ENCODE results near the gene EXOC7. TPM values are rescaled to one million over a fixed set of nuclear protein-coding genes. Genes with fewer than 3 reads are reported as not detected.

The EXOC7 gene
- total and polyA plus RNA-seq, 2 of the 4 experiments (the other 2 are of a cell fraction): 85.9 to 118 TPM

DNA sequence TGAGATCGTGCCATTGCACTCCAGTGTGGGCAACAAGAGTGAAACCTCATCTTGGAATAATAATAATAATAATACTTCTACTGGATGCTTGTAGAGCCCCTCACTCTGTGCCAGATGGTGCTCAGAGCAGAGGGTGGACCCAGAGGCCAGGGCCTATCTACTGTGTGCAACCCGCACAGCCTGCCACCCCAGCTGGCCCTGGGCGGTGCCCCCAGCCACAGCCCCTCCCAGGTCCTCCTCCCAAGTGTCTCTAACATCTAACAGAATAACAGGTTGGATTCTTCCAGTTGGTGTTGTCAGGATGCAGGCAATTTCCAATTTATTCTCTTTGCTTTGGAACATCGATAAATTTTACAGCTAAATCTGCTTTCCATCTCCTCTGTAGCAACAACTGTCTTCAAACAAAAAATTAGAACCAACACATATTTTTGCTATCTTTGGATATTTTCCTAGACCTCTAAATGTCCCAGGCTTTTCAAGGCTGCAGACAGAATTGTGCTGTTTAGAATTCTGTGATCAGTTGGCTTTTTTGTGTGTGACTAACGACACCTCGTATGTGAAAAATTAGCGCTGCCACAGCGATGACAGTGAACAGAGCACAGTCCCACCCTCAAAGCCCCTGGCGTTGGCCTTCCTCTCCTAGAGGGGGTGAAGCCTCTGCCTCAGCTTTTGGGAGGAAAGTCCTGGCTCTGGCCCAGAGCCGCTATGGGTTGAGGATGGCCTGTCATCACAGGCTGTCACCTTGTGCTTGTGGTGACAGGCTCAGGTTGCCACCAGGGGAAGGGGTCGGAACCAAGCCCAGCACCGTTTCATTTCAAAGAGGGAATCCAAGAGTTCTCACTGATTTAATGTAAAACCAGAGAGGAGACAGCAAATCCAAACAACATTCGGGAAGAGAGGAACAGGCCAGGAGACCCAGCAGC is 68.9 kb downstream of the EXOC7 start:
- Histone ChIP-seq H4K5ac (ENCODE audit: low read depth, low read length) (no peak overlapping the region), H3K27me3 (ENCODE audit: control insufficient read depth, insufficient read depth, low read length) (no peaks in the 10 kb centered on the region), H3K9me3 (ENCODE audit: control insufficient read depth, insufficient read depth, low read length) (no peaks in the 10 kb centered on the region), H4K91ac (ENCODE audit: insufficient read depth, low read depth, low read length) (no peak overlapping the region), H3K56ac (ENCODE audit: extremely low read depth, insufficient read depth, low read length) (no peak overlapping the region), H2BK120ac (ENCODE audit: low read depth, low read length) (no peak overlapping the region), H2AFZ (replicated peaks; ENCODE audit: low read length, poor library complexity) (no peak overlapping the region), H3K27ac (ENCODE audit: insufficient read depth, low read length) (no peak overlapping the region), H4K8ac (ENCODE audit: low read depth in 2 of 2, low read length in 2 of 2) (no peak overlapping the region), H3K4ac (ENCODE audit: low read depth, low read length) (no peak overlapping the region), H2BK20ac (ENCODE audit: low read depth, low read length) (no peak overlapping the region), H2BK15ac (ENCODE audit: low read depth, low read length) (no peak overlapping the region), H4K20me1 (ENCODE audit: insufficient read depth, low read length) (0 out of 2 replicates have a peak, but pooled peaks cover 2% of the 10 kb centered on the region), H3K9ac (ENCODE audit: low read depth, low read length) (no peak overlapping the region), H3K79me1 (ENCODE audit: low read depth in 1 of 2, low read length in 2 of 2) (no peaks in the 10 kb centered on the region), H3K9me1 (ENCODE audit: insufficient read depth, low read length) (peaks cover 2% of the 10 kb centered on the region; the same call in 1 of the 2 replicates), H2AK5ac (ENCODE audit: low read depth, low read length) (no peak overlapping the region), H3K4me3 (ENCODE audit: insufficient read depth, low read depth, low read length) (no peak overlapping the region), H3K18ac (ENCODE audit: low read depth, low read length) (no peak overlapping the region), H3K4me2 (ENCODE audit: low read depth, low read length) (no peak overlapping the region), H2AK9ac (replicated peaks; ENCODE audit: low read depth, low read length, poor library complexity) (no peak overlapping the region), H2BK5ac (ENCODE audit: low read depth, low read length, poor library complexity, severe bottlenecking) (no peak overlapping the region), H3K14ac (replicated peaks; ENCODE audit: low read depth, low read length) (no peak overlapping the region), H3K23ac (ENCODE audit: low read depth, low read length) (no peak overlapping the region), H3K36me3 (ENCODE audit: control insufficient read depth, insufficient read depth, low read length) (peaks cover 17% of the 10 kb centered on the region), H3K4me1 (ENCODE audit: control insufficient read depth, insufficient read depth, low read length) (peaks cover under 1% of the 10 kb centered on the region; the same call in 1 of the 2 replicates)
- in situ Hi-C loops (cut with MboI; ENCODE audit: low sequenced_read_pairs): no loop called here
- DNase-seq (no peak), ATAC-seq (ENCODE audit: low read depth) (no peak)
- WGBS, 2 experiments (ENCODE audit: extremely low coverage in 2 of 2, insufficient read length in 1 of 2): 76% methylated on average over 3 of the region's 13 CpGs; no CpG with 5 or more reads in 1 of the 2 experiments
- ChIA-PET POLR2A (ENCODE audit: unreplicated experiment) (no interaction called here), CTCF (no interaction called here)
- BruUV-seq (replicated peaks): no TSS peak
- dilution Hi-C loops (cut with HindIII; ENCODE audit: low sequenced_read_pairs, unreplicated experiment): no loop called here
- intact Hi-C loops (cut with micrococcal nuclease): loop anchor here (5.0 kb wide), 1 partner anchor 38 kb away; the partner anchor contains the start of genes GALR2 and SRP68
- TF ChIP-seq USF2 (IDR thresholded peaks at IDR 0.05; ENCODE audit: low read depth, low read length) (no peak), MXI1 (IDR thresholded peaks at IDR 0.05; ENCODE audit: borderline replicate concordance, low read depth, low read length) (no peak), BHLHE40 (IDR thresholded peaks at IDR 0.05; ENCODE audit: low read depth, low read length) (no peak), FOS (IDR thresholded peaks at IDR 0.05; ENCODE audit: low read depth, low read length) (no peak), RCOR1 (IDR thresholded peaks at IDR 0.05; ENCODE audit: insufficient replicate concordance, low read length) (no peak), MAFK (IDR thresholded peaks at IDR 0.05; ENCODE audit: low read depth, low read length) (no peak), CHD1 (IDR thresholded peaks at IDR 0.05; ENCODE audit: low read depth, low read length) (no peak), ELK1 (IDR thresholded peaks at IDR 0.05; ENCODE audit: borderline replicate concordance, low read depth, low read length) (no peak), SMC3 (IDR thresholded peaks at IDR 0.05; ENCODE audit: low read depth, low read length) (no peak), POLR2A (IDR thresholded peaks at IDR 0.05; ENCODE audit: low read depth, low read length) (no peak), NFE2L2 (IDR thresholded peaks at IDR 0.05; ENCODE audit: low read depth, low read length) (no peak), MAZ (IDR thresholded peaks at IDR 0.05; ENCODE audit: borderline replicate concordance, low read depth, low read length) (no peak), CEBPB (IDR thresholded peaks at IDR 0.05; ENCODE audit: low read depth, low read length) (no peak), RAD21 (IDR thresholded peaks at IDR 0.05; ENCODE audit: low read length) (no peak)

All from IMR-90 (cell line).